Measurements from ENCODE around the gene NDUFA5. TPM values are rescaled to one million over a fixed set of nuclear protein-coding genes. Genes with fewer than 3 reads are reported as not detected.

Gene NDUFA5
- total and polyA plus RNA-seq, 8 donors, result 55.2 to 158 (median 132) TPM

- H3K4me1 ChIP-seq, result no peaks in the 10 kb centered on the region
- no peak for ATAC-seq
- H3K9me3 ChIP-seq, result no peaks in the 10 kb centered on the region
- no peak overlapping the region for H3K27ac ChIP-seq
- H3K36me3 ChIP-seq, result no peaks in the 10 kb centered on the region
- peak in 2 of 4 donors; percentile 5 to 33 for DNase-seq
- no peak overlapping the region for H3K4me3 ChIP-seq
- intact Hi-C loops (cut with DNase I), result no loop called here
- TF ChIP-seq CTCF (IDR thresholded peaks at IDR 0.05), result no peak
- no peaks in the 10 kb centered on the region for H3K27me3 ChIP-seq
These were observed 59.0 kb downstream of the NDUFA5 start for GRCh38 chr7:123498601-123499000.

- Histone ChIP-seq H3K9me3 (no peaks in the 10 kb centered on the region), H3K36me3 (no peaks in the 10 kb centered on the region), H3K4me3 (no peak overlapping the region), H3K27me3 (no peaks in the 10 kb centered on the region), H3K27ac (no peak overlapping the region), H3K4me1 (no peaks in the 10 kb centered on the region)
- intact Hi-C loops (cut with DNase I), result no loop called here
- no peak for DNase-seq
- ATAC-seq, result no peak
- no peak for TF ChIP-seq CTCF (IDR thresholded peaks at IDR 0.05)
These were observed 59.6 kb downstream of the NDUFA5 start for GRCh38 chr7:123498031-123498430.

- Histone ChIP-seq H3K27ac (no peak overlapping the region), H3K4me3 (no peak overlapping the region), H3K9me3 (no peaks in the 10 kb centered on the region), H3K4me1 (no peaks in the 10 kb centered on the region), H3K27me3 (no peaks in the 10 kb centered on the region), H3K36me3 (no peaks in the 10 kb centered on the region)
- peak in 2 of 4 donors; percentile 11 to 53 for DNase-seq
- ATAC-seq, result peak; percentile 72
- TF ChIP-seq CTCF (IDR thresholded peaks at IDR 0.05), result peak; percentile 53 to 68
- intact Hi-C loops (cut with DNase I), result no loop called here
These were observed 63.3 kb downstream of the NDUFA5 start for GRCh38 chr7:123494193-123494796.

- Histone ChIP-seq H3K4me3 (no peak overlapping the region), H3K27me3 (no peaks in the 10 kb centered on the region), H3K9me3 (no peaks in the 10 kb centered on the region), H3K4me1 (no peaks in the 10 kb centered on the region), H3K27ac (no peak overlapping the region), H3K36me3 (no peaks in the 10 kb centered on the region)
- ATAC-seq (no peak), DNase-seq (no peak)
- no peak for TF ChIP-seq CTCF (IDR thresholded peaks at IDR 0.05)
- intact Hi-C loops (cut with DNase I), result no loop called here
These were observed 65.1 kb downstream of the NDUFA5 start for GRCh38 chr7:123492485-123492884.

Other genes with a start within 250 kb of the NDUFA5 start
- gene IQUB, start 23.2 kb downstream of the NDUFA5 start, total RNA-seq, result 1 to 10 TPM in 1 of 2 donors, under 1 TPM in 1; 0.87 to 1.3 TPM
- gene IQUB, start 23.2 kb downstream of the NDUFA5 start, polyA plus RNA-seq (ENCODE audit: insufficient read length in 6 of 6), result 1 to 10 TPM; 1.3 to 3.8 (median 3.0) TPM
- gene ASB15, start 44.0 kb upstream of the NDUFA5 start, total RNA-seq, result not detected
- gene ASB15, start 44.0 kb upstream of the NDUFA5 start, polyA plus RNA-seq (ENCODE audit: insufficient read length in 6 of 6), result not detected
- gene LMOD2, start 98.0 kb upstream of the NDUFA5 start, total RNA-seq, result not detected
- under 1 TPM in 1 of 6 donors, not detected in 5; 0.08 TPM for gene LMOD2, start 98.0 kb upstream of the NDUFA5 start, polyA plus RNA-seq (ENCODE audit: insufficient read length in 6 of 6)
- 10 to 100 TPM; 30.4 to 40.6 TPM for gene WASL, start 191.2 kb upstream of the NDUFA5 start, total RNA-seq
- gene WASL, start 191.2 kb upstream of the NDUFA5 start, polyA plus RNA-seq (ENCODE audit: insufficient read length in 6 of 6), result 10 to 100 TPM; 47.9 to 54.5 (median 53.6) TPM

All from left lung (tissue), 10 donors.